PC-9 (cell line): ENCODE data around the gene RAET1E. TPM values are rescaled to one million over a fixed set of nuclear protein-coding genes. Genes with fewer than 3 reads are reported as not detected.

Experiments
- BruUV-seq: library from RNA; stranded (reverse); fragments of 400-500 nt; replicated peaks from 2 replicates; lab custom pipeline; 2021; lab: Mats Ljungman, UMichigan
- CTCF ChIA-PET: fragments of 300-600 bp; sonication (Branson Sonifier 250); formaldehyde crosslinking; loops from one replicate; lab custom pipeline; 2022; ENCODE audit warnings: antibody characterized with exemption; lab: Charles Lee
- POLR2A ChIA-PET: fragments of 300-600 bp; sonication (Branson Sonifier 250); formaldehyde crosslinking; loops from one replicate; lab custom pipeline; 2022; ENCODE audit warnings: antibody characterized with exemption; ENCODE audit not compliant: unreplicated experiment; lab: Charles Lee
- DNase-seq, 2 experiments: peaks; one replicate each; pipeline versions ENCODE4 v3.0.0 to v3.0.0-alpha.2; 2015 to 2022; ENCODE audit warnings: mixed read lengths in 1 of 2
- H2AFZ ChIP-seq: fragments of 200-600 bp; sonication (generic); 2 replicates; pipeline ENCODE4 v1.8.1; 2017; ENCODE audit warnings: antibody characterized with exemption
- H3F3A ChIP-seq: fragments of 200-600 bp; sonication (generic); 2 replicates; pipeline ENCODE4 v1.8.1; 2017; ENCODE audit warnings: antibody characterized with exemption, mild to moderate bottlenecking, low read depth; ENCODE audit not compliant: insufficient read depth
- H3K27ac ChIP-seq: fragments of 200-600 bp; sonication (generic); 2 replicates; pipeline ENCODE4 v1.6.1; 2016; ENCODE audit warnings: mixed run types
- H3K27me3 ChIP-seq: fragments of 200-600 bp; sonication (generic); 2 replicates; pipeline ENCODE4 v1.6.1; 2016; ENCODE audit warnings: low read depth, mixed run types; ENCODE audit not compliant: insufficient read depth
- H3K36me3 ChIP-seq: fragments of 200-600 bp; sonication (generic); 2 replicates; pipeline ENCODE4 v1.6.1; 2016; ENCODE audit warnings: low read depth, mixed run types
- H3K4me1 ChIP-seq: fragments of 200-600 bp; sonication (generic); replicated peaks from 2 replicates; pipeline ENCODE4 v1.6.1; 2016; ENCODE audit warnings: mixed run types; ENCODE audit not compliant: insufficient read depth
- H3K4me2 ChIP-seq: fragments of 200-600 bp; sonication (generic); 2 replicates; pipeline ENCODE4 v1.6.1; 2017; ENCODE audit warnings: mixed run types
- H3K4me3 ChIP-seq: fragments of 200-600 bp; sonication (generic); 2 replicates; pipeline ENCODE4 v1.6.1; 2016; ENCODE audit warnings: mixed run types
- H3K79me2 ChIP-seq: fragments of 200-600 bp; sonication (generic); 2 replicates; pipeline ENCODE4 v1.6.1; 2017; ENCODE audit warnings: low read depth, mixed run types
- H3K9me2 ChIP-seq: fragments of 200-600 bp; sonication (generic); 2 replicates; pipeline ENCODE4 v1.8.1; 2017; ENCODE audit warnings: mild to moderate bottlenecking; ENCODE audit not compliant: insufficient read depth
- H3K9me3 ChIP-seq: fragments of 200-600 bp; sonication (generic); 2 replicates; pipeline ENCODE4 v1.8.1; 2016; ENCODE audit warnings: low read depth; ENCODE audit not compliant: insufficient read depth
- H4K20me1 ChIP-seq: fragments of 200-600 bp; sonication (generic); 2 replicates; pipeline ENCODE4 v1.8.1; 2017; ENCODE audit not compliant: insufficient read depth
- CTCF ChIP-seq: fragments of 200-600 bp; sonication (generic); conservative IDR thresholded peaks from 2 replicates; pipeline ENCODE4 v1.6.1; 2017; ENCODE audit warnings: mixed run types, antibody characterized with exemption, mild to moderate bottlenecking, moderate library complexity
- EZH2 ChIP-seq: fragments of 200-600 bp; sonication (generic); IDR thresholded peaks from 2 replicates; pipeline ENCODE4 v1.8.0; 2017; ENCODE audit warnings: antibody characterized with exemption, low read depth
- intact Hi-C: fragments of 100-400 bp; cut with micrococcal nuclease; formaldehyde crosslinking; loops from one replicate; pipeline ENCODE4 v1.10.0; 2022; ENCODE audit not compliant: unreplicated experiment
- total RNA-seq: library from RNA; stranded (reverse); gene quantifications from 2 replicates; pipeline ENCODE4 v1.2.3, GENCODE V29; 2021

RAET1E gene
- total RNA-seq, 1 experiment from 2014 or later = 0.20 TPM

- H3F3A ChIP-seq = peaks cover 19% of the 10 kb centered on the region
- no peak overlapping the region for H2AFZ ChIP-seq
- no TSS peak for BruUV-seq
- no peaks in the 10 kb centered on the region for H3K9me2 ChIP-seq
- no peaks in the 10 kb centered on the region for H3K9me3 ChIP-seq
- ChIA-PET CTCF (no interaction called here), POLR2A (no interaction called here)
- no peak overlapping the region for H3K4me3 ChIP-seq
- TF ChIP-seq EZH2 (no peak), CTCF (no peak)
- no peaks in the 10 kb centered on the region for H3K36me3 ChIP-seq
- intact Hi-C loops = no loop called here
- DNase-seq = no peak
- no peaks in the 10 kb centered on the region for H3K27me3 ChIP-seq
- no peaks in the 10 kb centered on the region for H4K20me1 ChIP-seq
- no peaks in the 10 kb centered on the region for H3K79me2 ChIP-seq
- no peak overlapping the region for H3K4me2 ChIP-seq
- H3K27ac ChIP-seq = no peak overlapping the region
- peaks cover 30% of the 10 kb centered on the region for H3K4me1 ChIP-seq
Observed at GRCh38 chr6:149885888-149886287, 12.0 kb downstream of the RAET1E start.

GRCh38 chr6:149884617-149885016 is 13.3 kb downstream of the RAET1E start:
- Histone ChIP-seq H3K4me3 (no peak overlapping the region), H3F3A (peaks cover 19% of the 10 kb centered on the region), H3K4me1 (peaks cover 25% of the 10 kb centered on the region), H3K27me3 (no peaks in the 10 kb centered on the region), H3K79me2 (no peaks in the 10 kb centered on the region), H3K4me2 (no peak overlapping the region), H2AFZ (no peak overlapping the region), H3K9me3 (no peaks in the 10 kb centered on the region), H3K9me2 (no peaks in the 10 kb centered on the region), H3K36me3 (no peaks in the 10 kb centered on the region), H4K20me1 (no peaks in the 10 kb centered on the region), H3K27ac (no peak overlapping the region)
- TF ChIP-seq EZH2 (no peak), CTCF (no peak)
- intact Hi-C loops = no loop called here
- CTCF ChIA-PET = no interaction called here
- BruUV-seq = no TSS peak
- POLR2A ChIA-PET = no interaction called here
- no peak for DNase-seq

DNA sequence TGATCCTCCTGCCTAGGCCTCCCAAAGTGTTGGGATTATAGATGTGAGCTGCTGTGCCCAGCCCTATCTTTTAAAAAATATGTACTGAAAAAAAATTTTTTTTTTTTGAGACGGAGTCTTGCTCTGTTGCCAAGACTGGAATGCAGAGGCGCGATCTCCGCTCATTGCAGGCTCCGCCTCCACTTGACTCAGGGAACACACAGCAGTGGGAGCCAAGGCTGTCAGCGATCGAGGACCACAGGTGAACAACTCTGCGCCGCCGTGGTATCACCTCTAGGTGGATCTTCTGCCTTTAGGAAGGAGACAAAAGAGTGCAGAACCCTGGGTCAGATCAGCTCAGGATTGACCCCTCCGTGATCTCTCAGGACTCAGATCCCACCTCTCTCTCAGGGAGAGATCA is 13.7 kb downstream of the RAET1E start:
- Histone ChIP-seq H3K4me1 (peaks cover 25% of the 10 kb centered on the region), H3K9me3 (no peaks in the 10 kb centered on the region), H3K4me3 (no peak overlapping the region), H3F3A (peaks cover 19% of the 10 kb centered on the region), H4K20me1 (no peaks in the 10 kb centered on the region), H3K27me3 (no peaks in the 10 kb centered on the region), H3K27ac (no peak overlapping the region), H3K4me2 (no peak overlapping the region), H3K79me2 (no peaks in the 10 kb centered on the region), H2AFZ (no peak overlapping the region), H3K9me2 (no peaks in the 10 kb centered on the region), H3K36me3 (no peaks in the 10 kb centered on the region)
- BruUV-seq = no TSS peak
- TF ChIP-seq CTCF (no peak), EZH2 (no peak)
- ChIA-PET POLR2A (no interaction called here), CTCF (no interaction called here)
- no peak for DNase-seq
- intact Hi-C loops = no loop called here
